ENCODE results near the gene SIGLEC12.

DNA sequence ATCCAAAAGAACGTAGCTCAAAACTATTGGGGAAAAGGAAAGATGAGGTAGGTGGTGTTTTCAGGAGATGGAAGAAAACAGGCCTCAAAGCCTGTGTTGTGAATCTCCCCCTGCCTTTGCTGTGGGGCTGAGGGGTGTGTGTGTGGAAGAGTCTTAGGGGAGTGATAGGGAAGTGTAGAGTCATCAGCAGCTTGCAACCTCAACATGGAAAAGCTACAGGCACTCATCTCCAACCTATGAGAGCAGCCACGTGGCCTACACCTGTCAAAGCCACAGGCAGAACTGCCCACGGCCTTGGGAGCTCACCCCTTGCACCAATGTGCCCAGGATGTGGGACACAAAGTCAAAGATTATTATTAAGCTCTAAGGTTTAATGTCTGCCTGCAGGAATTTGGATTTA lies 4.3 kb upstream of the SIGLEC12 start:
- TF ChIP-seq CTCF (IDR thresholded peaks at IDR 0.05) (no peak), POLR2A (IDR thresholded peaks at IDR 0.05) (no peak), EP300 (IDR thresholded peaks at IDR 0.05) (no peak)
